ENCODE measurements around the gene SDCBP2.

The SDCBP2 gene

GRCh38 chr20:1320902-1321653, 7.9 kb downstream of the SDCBP2 start:
- POLR2A ChIA-PET, result interaction anchor here (1.5 kb wide), 1 partner anchor 145 kb away, joined by 3 read pairs; no protein-coding TSS in a partner anchor
- no peak for TF ChIP-seq L3MBTL2 (conservative IDR thresholded peaks at IDR 0.05)
- TF ChIP-seq NFRKB (IDR thresholded peaks at IDR 0.05), result no peak
- no peak for TF ChIP-seq HDGF (IDR thresholded peaks at IDR 0.05; ENCODE audit: borderline replicate concordance)
- no peak for TF ChIP-seq SUZ12 (IDR thresholded peaks at IDR 0.05)
- TF ChIP-seq FOXK2 (IDR thresholded peaks at IDR 0.05), result no peak
- TF ChIP-seq SP1 (IDR thresholded peaks at IDR 0.05), result no peak
- no peak for TF ChIP-seq ZNF384 (IDR thresholded peaks at IDR 0.05)
- TF ChIP-seq ELF4 (IDR thresholded peaks at IDR 0.05), result no peak
- TF ChIP-seq BHLHE40 (IDR thresholded peaks at IDR 0.05; ENCODE audit: borderline replicate concordance), result no peak
- no peak for TF ChIP-seq TARDBP (IDR thresholded peaks at IDR 0.05)
- CTCF ChIA-PET, result no interaction called here
- DNase-seq (ENCODE audit: extremely low spot score), result no peak

- ChIA-PET POLR2A (no interaction called here), CTCF (no interaction called here)
- no peak for TF ChIP-seq ELF4 (IDR thresholded peaks at IDR 0.05)
- no peak for TF ChIP-seq FOXM1 (IDR thresholded peaks at IDR 0.05; ENCODE audit: borderline replicate concordance)
- TF ChIP-seq LEF1 (IDR thresholded peaks at IDR 0.05; ENCODE audit: borderline replicate concordance), result no peak
- no peak for TF ChIP-seq TARDBP (IDR thresholded peaks at IDR 0.05)
- TF ChIP-seq SP1 (IDR thresholded peaks at IDR 0.05), result no peak
- TF ChIP-seq SUZ12 (IDR thresholded peaks at IDR 0.05), result no peak
- no peak for TF ChIP-seq BHLHE40 (IDR thresholded peaks at IDR 0.05; ENCODE audit: borderline replicate concordance)
- no peak for TF ChIP-seq L3MBTL2 (conservative IDR thresholded peaks at IDR 0.05)
- TF ChIP-seq FOXK2 (IDR thresholded peaks at IDR 0.05), result no peak
- TF ChIP-seq FOXA1 (IDR thresholded peaks at IDR 0.05), result no peak
- TF ChIP-seq ZNF384 (IDR thresholded peaks at IDR 0.05), result no peak
- TF ChIP-seq HDGF (IDR thresholded peaks at IDR 0.05; ENCODE audit: borderline replicate concordance), result no peak
- TF ChIP-seq NFRKB (IDR thresholded peaks at IDR 0.05), result no peak
- TF ChIP-seq PKNOX1 (IDR thresholded peaks at IDR 0.05), result no peak
- no peak for TF ChIP-seq CTBP1 (IDR thresholded peaks at IDR 0.05; ENCODE audit: borderline replicate concordance)
- TF ChIP-seq ARNT (IDR thresholded peaks at IDR 0.05), result no peak
- no peak for DNase-seq (ENCODE audit: extremely low spot score)
Measured at GRCh38 chr20:1320016-1320415, 8.9 kb downstream of the SDCBP2 start.

GRCh38 chr20:1319462-1319861, 9.5 kb downstream of the SDCBP2 start:
- ChIA-PET POLR2A (no interaction called here), CTCF (no interaction called here)
- TF ChIP-seq BHLHE40 (IDR thresholded peaks at IDR 0.05; ENCODE audit: borderline replicate concordance), result no peak
- TF ChIP-seq SUZ12 (IDR thresholded peaks at IDR 0.05), result no peak
- TF ChIP-seq SP1 (IDR thresholded peaks at IDR 0.05), result no peak
- TF ChIP-seq L3MBTL2 (conservative IDR thresholded peaks at IDR 0.05), result no peak
- TF ChIP-seq TARDBP (IDR thresholded peaks at IDR 0.05), result no peak
- no peak for TF ChIP-seq ZNF384 (IDR thresholded peaks at IDR 0.05)
- no peak for DNase-seq (ENCODE audit: extremely low spot score)

- POLR2A ChIA-PET, result no interaction called here
- no peak for DNase-seq (ENCODE audit: extremely low spot score)
- CTCF ChIA-PET, result no interaction called here
- TF ChIP-seq FOXA1 (IDR thresholded peaks at IDR 0.05), result no peak
- TF ChIP-seq ELF4 (IDR thresholded peaks at IDR 0.05), result no peak
- no peak for TF ChIP-seq FOXM1 (IDR thresholded peaks at IDR 0.05; ENCODE audit: borderline replicate concordance)
- TF ChIP-seq CTBP1 (IDR thresholded peaks at IDR 0.05; ENCODE audit: borderline replicate concordance), result no peak
- no peak for TF ChIP-seq NFRKB (IDR thresholded peaks at IDR 0.05)
- no peak for TF ChIP-seq L3MBTL2 (conservative IDR thresholded peaks at IDR 0.05)
- no peak for TF ChIP-seq PKNOX1 (IDR thresholded peaks at IDR 0.05)
- TF ChIP-seq SUZ12 (IDR thresholded peaks at IDR 0.05), result no peak
- TF ChIP-seq SP1 (IDR thresholded peaks at IDR 0.05), result no peak
- no peak for TF ChIP-seq LEF1 (IDR thresholded peaks at IDR 0.05; ENCODE audit: borderline replicate concordance)
Measured at GRCh38 chr20:1319051-1319450, 9.9 kb downstream of the SDCBP2 start.

- TF ChIP-seq SP1 (IDR thresholded peaks at IDR 0.05), result no peak
- no peak for TF ChIP-seq BHLHE40 (IDR thresholded peaks at IDR 0.05; ENCODE audit: borderline replicate concordance)
- TF ChIP-seq ARNT (IDR thresholded peaks at IDR 0.05), result no peak
- TF ChIP-seq CTBP1 (IDR thresholded peaks at IDR 0.05; ENCODE audit: borderline replicate concordance), result no peak
- no peak for TF ChIP-seq HDGF (IDR thresholded peaks at IDR 0.05; ENCODE audit: borderline replicate concordance)
- no peak for TF ChIP-seq FOXK2 (IDR thresholded peaks at IDR 0.05)
- DNase-seq (ENCODE audit: extremely low spot score), result no peak
- POLR2A ChIA-PET, result no interaction called here
- CTCF ChIA-PET, result no interaction called here
Measured at GRCh38 chr20:1317545-1318255, 11.2 kb downstream of the SDCBP2 start.

- no peak for DNase-seq (ENCODE audit: extremely low spot score)
- ChIA-PET POLR2A (no interaction called here), CTCF (no interaction called here)
- no peak for TF ChIP-seq PKNOX1 (IDR thresholded peaks at IDR 0.05)
- no peak for TF ChIP-seq CTBP1 (IDR thresholded peaks at IDR 0.05; ENCODE audit: borderline replicate concordance)
- no peak for TF ChIP-seq ELF4 (IDR thresholded peaks at IDR 0.05)
- TF ChIP-seq LEF1 (IDR thresholded peaks at IDR 0.05; ENCODE audit: borderline replicate concordance), result no peak
- TF ChIP-seq TARDBP (IDR thresholded peaks at IDR 0.05), result no peak
- no peak for TF ChIP-seq BHLHE40 (IDR thresholded peaks at IDR 0.05; ENCODE audit: borderline replicate concordance)
- no peak for TF ChIP-seq ZNF384 (IDR thresholded peaks at IDR 0.05)
Measured at GRCh38 chr20:1315804-1316203, 13.1 kb downstream of the SDCBP2 start.

All from HEK293T (cell line).